Activated CD4-positive, alpha-beta T cell treated with anti-CD3 and anti-CD28 coated beads for 4 hours (primary cell): Measurements from ENCODE around the gene NR5A1.

Experiments
- DNase-seq, 2 donors: peaks; one replicate each; pipeline ENCODE4 v3.0.0-alpha.2; 2020

Gene NR5A1

DNA sequence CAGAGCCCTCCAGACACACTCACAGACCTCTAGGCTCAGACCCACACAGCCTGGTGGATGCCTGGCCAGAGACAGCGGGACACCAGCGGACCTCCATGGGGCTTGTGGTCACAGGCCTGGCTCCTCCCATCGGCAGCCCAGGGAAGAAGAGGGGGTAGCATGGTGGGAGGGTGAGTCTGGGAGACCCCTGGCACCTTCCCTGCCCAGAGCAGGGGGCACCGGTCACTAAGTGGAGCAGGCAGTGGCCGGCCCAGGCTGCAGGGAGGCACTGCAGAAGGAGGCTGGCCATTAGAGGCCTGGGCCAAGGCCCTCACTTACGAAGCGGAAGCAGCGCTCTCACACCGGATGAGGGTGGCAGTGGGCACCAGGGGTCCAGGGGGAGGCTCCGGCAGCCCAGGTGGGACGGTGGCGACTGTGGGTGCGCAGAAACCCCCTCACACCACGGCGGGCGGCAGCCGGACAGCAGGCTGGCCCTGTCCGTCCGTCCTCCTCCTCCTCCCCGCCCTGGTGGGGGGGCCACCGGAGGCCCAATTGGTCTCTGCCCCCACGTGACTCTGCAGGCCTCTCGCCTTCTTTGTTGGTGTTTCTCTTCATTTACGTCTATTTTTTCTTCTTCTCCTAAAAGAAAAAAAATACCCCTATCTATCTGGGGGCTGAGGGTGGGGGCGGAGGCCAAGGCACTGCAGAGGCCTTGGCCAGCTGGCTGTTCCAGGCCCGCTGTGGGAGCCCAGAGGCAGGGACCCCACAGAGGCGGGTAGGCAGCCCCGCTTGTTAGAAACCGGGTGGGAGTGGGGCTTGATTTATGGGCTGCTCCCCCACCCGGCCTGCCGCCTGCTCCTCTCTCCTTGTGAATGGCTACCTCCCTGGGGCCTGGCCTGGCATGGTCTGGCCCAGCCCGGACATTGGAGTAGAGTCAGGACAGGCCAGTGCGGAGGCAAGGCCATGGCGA is at the start of gene NR5A1:
Gene NR5A1, minus strand, starts transcription at position 469 of the 949 bp plus-strand sequence. CDS start 4,004 bp downstream, outside the sequence.
- no peak for DNase-seq

DNA sequence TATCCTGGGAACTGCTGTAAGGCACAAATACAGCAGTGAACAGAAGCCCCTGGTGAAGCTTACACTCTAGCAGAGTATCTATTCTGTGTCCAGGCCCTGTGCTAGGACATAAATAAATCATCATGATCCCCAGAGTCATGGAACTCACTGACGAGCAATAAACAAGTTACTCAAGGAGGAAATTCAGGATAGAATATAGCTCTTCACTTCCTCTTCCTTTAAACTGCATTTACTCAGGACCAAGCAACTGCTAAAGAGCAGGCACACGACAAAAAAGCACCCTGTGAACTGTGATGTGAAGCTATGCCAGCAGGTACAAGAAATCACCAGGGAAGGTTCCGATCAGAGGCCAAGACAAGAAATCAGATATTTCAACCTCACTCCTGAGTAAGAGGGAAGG is 47.8 kb upstream of the NR5A1 start:
- no peak for DNase-seq

DNA sequence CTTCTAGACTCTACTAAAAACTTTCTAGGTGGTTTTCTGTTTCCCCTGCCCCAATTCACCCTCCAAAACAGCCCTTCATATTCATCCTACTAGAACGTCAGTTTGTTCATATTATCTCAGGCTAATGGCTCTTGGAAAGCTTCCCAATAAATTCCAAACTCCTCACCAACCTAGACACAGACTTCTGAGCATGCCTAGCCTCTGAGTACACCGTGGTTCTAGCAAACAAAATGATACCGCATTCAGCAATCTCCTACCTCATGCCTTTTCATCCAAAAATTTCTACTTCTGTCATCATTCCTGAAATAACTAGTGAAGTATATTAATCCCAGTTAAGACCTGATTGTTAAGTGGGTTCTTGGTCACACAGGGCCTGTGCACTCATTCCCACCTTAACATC is 46.5 kb upstream of the NR5A1 start:
- no peak for DNase-seq

DNA sequence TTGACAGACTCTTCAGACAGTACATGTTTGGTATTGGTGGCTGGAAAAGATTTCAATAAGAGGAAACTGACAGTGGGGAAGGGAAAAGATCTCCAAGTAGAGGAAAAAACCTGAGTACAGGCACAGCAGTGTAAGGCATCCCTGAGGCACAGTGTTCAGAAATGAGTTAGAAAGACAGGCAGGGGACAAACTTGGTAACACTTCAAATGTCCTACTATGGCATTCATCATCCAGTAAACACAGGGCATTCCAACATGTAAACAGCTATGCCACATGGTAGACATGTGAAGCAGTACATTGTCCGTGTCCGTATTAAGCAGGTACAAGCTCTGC is 45.0 kb upstream of the NR5A1 start:
- no peak for DNase-seq

DNA sequence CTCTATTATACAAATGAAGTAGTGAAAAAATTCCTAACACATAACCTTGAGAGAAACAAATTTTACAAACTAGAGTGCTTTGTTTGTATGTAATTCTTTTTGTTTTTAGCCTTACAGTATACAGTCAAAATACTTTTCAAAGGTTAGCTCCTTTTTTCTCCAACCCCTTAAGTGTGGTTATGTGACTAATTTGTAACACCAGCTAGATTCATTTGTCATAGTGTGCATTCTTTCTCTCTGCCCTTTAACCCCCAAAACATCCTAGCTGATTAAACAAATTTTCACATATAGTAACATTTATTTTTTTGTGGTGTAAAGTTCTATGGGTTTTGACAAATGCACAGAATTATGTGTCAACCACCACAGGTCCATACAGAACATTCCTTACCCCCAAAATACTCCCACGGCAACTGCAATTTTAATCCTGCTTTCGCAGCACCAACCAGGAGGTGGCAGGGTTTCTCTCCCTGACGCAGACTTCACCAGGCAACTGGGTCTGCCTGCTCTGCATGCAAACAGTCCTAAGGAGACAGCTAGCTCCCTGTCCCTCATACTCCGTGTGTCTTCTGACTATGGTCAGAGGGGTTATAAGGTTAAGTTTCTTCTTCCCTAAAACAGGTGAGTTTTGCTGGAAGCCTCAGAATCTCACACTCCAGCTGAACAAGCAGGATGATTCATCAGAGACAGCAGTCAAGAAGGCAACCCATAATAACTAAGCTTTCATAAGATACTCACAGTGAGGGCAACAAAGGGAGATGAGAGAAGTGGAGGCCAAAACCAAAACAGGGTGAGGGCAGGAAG is 44.5 kb upstream of the NR5A1 start:
- DNase-seq: no peak

DNA sequence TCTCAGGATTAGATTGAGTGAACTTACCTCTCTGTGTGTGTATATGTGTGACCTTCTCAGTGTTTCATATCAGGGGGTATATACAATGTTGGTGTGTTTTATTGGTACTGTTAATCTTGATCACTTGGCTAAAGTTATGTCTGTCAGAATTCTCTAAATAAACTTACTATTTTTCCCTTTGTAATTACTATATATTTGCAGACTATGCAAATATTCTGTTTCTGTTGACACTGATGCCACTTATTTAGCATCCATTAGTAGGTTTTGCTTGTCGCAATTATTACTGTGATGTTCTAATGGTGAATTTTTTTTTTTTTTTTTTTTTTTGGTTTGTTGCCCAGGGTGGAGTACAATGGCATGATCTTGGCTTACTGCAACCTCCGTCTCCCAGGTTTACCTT is 42.9 kb upstream of the NR5A1 start:
- DNase-seq: no peak

DNA sequence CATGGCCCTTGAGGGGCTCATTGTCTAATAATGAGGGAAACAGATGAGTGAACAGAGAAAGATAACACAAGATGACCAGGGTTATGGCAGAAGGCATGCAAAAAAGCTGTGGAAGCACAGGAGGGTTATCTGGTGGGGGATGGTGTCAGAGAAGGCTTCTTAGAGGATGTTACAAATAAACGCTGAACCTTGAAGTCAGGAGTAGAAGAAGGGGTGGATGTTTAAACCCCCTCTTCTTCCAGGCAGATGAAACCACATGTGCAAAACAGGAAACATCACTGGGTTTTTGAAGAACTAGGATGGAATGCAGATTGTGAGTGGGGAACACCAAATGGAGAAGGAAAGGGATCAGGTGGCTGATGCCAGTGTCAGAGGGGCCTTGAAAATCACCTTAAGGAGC is 41.8 kb upstream of the NR5A1 start:
- DNase-seq: no peak

DNA sequence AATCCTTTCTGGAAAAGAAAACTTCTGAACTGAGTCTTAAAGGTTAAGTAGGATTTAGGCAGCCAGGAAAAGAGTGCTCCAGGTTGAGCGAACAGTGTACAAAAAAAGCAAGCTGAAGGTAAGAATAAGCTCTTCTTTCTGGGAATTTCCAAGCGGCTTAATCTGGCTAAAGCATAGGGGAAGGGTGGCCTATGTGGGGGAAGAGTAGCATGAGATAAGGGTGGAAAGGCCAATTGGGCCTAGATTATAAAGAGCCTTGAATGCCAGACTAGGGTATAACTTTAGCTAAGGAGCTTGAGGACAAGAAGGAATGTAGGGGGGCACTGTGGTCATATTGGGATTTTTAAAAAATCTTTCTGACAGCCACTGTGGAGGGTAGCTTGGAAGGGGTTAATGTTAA is 37.3 kb upstream of the NR5A1 start:
- no peak for DNase-seq

DNA sequence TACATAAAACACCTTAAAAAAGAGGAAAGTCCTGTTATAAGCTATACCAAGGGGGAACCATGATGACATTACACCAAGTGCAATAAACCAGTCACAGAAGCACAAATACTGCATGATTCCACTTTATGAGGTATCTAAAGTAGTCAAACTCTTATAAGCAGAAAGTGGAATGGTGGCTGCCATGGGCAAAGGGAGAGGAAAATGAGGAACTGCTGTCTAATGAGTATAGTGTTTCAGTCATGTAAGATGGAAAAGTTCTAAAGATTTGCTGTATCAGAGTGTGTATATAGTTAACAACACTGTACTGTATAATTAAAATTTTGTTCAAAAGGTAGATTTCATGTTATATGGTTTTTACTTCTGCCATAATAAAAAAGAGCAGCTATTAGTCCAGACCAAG is 34.6 kb upstream of the NR5A1 start:
- no peak for DNase-seq

DNA sequence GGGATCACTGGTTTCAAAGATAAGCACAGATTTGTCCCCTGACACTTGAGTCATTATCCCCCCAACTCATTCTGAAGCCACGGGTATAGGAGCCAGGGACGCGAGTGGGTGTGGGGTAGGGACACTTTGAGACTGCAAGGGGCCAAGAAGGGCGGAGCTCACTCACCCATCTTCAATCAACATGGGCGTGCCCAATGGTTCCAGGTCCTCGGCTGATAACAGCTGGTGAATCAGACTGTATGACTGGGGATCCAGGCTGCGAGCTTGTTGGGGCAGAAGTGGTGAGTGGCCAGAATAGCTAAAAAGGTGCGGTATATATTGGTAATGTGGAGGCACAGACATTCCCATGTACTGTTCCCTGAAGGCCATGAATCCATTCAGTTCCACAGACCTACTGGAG is 30.7 kb upstream of the NR5A1 start:
- no peak for DNase-seq

DNA sequence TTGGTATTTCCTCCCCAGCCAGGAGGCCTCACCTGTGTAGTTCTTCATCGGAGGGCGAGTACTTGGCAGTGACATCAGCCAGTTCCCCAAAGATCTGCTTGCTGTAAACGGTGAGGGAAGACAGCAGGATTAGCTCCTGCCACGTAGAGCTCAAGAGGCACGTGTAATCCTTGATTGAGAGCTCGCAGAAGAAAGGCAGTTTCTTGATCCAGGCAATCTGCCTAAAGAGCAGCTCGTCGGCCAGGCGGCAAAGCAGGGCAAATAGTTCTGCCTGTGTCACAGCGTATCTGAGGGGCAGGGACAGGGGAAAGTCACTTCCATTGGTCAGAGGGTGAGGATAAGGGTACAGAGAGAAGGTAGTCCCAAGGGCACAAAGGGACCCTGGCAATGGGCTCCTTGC is 28.6 kb upstream of the NR5A1 start:
- no peak for DNase-seq

DNA sequence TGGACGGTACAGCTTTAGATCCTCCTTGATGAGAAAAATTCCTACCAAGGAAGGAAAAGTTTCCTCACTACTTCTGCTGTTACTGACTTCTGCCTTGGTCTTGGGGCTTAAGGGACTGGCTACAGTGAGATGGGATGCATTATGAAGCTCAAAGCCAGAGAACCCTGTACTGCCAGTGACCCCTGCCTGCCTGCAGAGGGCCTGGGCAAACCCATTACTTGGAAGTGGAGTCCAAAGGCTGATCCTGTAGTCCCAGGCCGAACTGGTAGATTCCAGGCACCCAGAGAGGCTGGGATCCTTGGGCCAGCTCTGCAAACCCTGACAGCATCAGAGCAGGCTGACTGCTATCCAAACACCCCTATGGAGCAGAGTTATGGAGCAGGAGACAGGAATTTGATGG is 25.7 kb upstream of the NR5A1 start:
- DNase-seq: no peak

DNA sequence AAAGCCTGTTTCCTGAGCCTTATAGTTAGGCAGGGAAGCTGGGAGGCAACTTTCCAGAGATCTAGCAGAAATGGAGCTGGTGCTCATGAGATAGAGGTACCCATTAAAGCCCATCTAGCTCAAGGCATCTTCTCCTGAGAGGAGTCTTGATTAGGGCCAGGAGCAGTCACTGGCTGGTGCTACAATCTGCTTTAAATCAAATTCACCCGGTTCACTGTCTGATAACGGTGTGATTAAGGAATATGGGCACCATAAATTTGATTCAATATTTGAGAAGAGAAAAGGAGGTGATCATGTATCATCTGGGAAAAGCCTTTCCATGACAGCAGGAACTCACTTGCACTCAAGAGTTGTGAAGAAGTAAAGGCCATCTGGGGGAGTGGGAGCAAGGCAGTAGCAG is 23.9 kb upstream of the NR5A1 start:
- no peak for DNase-seq

DNA sequence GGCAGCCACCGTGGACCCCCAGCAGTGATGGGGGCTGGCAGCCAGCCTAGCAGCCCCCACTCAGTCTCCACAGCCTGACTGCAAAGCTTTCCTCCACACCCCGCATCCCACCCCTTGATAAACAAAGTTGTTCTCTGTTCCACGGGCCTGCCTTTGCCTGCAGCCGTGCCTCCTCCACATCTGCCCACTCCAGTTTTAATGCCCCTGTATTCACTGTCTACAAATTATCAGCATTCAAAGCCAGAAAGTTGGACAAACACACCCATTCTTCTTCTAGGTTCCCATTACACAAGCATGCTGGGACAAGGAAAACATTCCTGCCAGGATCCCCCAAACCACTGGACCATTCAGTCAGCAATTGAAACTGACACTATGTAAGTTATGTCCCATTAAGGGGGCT is 23.0 kb upstream of the NR5A1 start:
- no peak for DNase-seq

DNA sequence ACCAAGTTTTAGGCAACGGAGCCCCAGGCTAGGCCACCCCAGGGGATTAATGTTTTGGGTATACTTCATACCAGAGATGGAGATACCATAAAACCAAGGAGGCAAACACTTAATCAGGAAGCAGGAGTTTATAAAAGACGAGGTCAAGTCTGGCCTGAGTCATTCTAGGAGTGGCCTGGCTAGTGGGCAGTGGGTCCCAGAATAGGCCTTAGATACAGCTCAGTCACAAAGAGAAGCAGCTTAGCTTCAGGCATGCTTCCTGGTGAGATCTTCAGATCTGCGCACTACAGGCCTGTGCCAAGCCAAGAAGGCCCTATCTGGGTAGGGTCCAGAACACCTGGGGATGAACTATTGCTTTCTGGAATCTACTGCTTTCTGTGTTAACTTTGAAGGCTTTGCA is 20.6 kb upstream of the NR5A1 start:
- no peak for DNase-seq

DNA sequence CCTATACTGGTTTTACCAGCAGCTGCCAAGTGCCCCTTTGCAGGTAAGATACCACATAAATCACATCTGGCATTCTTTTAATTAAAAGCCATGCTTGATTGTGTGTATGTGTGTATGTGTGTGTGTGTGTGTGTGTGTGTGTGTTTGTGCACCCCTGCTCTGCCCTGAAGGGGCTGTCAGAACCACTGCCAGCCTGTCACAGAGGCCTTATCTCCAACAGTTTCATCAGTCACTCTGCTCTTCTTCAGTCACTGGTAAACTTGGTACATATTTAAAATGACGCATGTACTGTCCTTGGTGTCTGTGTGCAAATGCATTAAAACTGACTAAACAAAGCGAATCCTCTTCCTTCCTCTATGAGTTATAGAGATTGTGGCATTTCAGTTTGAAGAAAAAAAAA is 19.0 kb upstream of the NR5A1 start:
- no peak for DNase-seq

DNA sequence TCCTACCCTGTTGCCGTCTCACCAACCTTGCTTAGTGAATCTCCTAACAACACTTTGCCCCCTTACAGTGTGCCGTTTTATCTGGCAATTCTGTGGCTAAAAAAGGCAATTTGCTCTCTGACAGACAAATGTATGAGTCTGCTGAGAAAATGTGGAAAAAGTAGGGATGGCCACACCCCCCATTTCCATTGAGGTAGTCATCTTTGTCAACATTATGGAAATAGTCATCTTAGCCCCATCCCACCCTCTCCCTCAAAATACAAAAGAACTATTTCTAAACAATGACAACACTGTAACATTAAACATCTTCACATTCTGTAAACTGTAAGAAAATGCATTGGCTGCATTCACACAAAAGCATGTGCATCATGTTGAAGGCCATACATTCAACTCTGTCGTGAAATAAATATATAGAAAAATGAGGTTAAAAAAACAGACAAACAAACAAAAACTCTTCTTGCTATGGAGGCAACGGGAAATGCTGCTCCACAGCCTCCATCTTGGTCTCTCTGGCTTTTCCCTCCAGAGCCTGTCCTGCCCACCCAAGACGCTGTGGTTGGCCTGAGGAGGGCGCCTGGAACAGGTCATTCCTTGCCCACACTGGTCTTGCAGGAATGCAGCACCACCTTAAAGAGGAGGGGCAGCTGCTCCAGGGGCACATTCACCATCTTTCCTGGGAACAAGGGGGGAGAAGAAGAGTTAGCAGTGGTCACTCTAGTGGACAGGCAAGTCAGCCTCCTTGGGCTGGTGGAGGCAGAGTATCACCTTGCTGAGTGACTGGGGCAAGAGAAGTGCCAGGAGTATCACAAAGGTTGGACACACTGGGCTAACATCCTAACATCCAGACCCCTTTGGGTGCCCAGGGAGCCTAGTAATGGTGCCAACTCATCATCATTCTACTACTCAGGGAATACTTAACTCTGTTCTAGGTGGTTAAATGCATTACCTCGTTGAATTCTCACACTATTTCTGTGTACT is 15.2 kb upstream of the NR5A1 start:
- DNase-seq: no peak

DNA sequence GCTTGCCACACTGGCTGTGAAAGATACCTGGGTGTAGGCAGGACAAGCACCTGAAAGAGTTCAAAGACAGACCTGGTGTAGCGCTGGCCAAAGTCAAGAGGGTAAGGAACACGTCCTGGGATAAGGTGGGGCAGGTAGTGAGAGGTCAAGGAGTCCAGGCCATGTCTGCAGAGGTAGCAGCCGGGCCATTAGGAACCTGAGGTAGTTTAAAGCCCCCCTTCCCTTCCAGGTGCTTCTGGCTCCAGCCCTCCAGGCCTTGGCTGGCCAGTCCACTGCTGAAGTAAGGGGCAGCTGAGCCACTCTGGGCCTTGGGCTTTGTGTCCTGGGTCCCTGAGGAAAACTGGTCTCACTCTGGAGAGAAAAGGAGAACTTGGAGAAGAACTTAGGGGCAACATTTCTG is 13.9 kb upstream of the NR5A1 start:
- DNase-seq: no peak

DNA sequence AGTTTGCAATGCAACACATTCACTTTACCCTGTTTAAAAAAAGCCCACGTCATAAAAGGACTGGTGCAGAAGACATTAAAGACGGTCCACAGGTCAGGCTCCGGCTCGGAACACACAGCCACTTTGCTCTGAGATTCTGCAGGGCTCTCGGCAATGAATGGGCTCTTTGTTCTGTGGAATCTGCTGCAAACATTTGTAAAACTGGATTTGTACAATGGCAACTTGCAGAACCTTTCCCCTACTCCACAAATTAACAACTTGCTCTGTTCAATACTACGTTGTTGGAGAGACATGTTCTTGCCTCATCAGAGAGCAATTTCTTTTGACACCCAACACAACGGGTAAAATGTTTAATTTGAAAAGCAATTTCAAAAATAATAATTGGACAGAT is 13.0 kb upstream of the NR5A1 start:
- DNase-seq: no peak

DNA sequence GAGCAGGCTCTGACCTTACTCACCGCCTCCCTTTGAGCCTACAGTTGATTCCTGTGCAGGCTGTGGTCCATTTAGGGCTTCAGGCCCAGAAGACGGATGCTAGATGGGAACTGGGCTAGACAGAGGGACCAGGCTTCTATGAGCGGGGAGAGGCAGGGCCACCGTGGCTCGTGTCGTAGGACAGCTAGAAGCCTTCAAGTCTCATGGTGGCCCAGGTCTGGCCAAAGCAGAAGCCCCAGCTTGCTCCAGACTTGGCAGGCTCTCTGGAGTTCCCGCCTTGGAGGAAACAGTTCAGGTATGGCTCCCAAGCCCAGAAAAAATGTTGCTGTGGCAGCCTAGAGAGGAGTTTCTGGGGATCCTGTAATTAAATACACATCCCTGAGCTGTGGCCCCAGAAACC is 10.9 kb upstream of the NR5A1 start:
- no peak for DNase-seq

DNA sequence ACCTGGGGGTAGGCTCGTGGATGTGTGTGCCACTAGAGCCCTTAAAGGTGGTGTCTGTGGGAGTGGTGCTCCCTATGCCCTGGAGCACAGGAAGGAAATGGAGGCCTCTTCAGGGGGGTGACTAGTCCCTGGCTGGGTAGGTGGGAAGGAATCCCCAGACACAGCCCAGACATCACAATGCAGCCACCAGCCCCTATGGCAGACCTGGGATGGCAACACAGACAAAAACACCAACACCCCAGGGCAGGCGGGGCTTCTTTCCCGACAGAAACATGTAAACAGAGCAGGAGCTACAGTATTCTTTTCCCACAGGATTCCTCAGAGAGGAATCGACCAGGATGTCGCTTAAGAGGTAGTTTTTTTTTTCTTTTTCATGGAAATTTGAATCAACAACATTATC is 10.4 kb upstream of the NR5A1 start:
- no peak for DNase-seq

DNA sequence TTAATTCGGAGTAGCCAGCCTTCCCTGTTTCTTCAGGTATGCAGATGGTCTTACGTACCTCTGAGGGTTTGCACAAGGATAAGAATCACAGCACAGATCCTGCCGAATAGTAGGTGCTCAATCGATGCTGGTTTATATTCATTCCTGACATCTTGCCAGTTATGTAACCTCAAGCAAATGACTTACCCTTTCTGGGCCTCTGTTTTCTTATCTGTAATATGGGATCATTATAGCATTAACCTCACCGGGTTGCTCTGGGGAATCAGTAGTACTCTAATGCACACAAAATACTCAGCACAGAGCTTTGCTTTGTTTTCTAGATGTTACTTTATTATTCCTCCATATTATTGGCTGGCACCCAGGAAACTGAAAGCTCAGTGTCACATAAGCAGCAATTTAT is 7.7 kb upstream of the NR5A1 start:
- DNase-seq: no peak

DNA sequence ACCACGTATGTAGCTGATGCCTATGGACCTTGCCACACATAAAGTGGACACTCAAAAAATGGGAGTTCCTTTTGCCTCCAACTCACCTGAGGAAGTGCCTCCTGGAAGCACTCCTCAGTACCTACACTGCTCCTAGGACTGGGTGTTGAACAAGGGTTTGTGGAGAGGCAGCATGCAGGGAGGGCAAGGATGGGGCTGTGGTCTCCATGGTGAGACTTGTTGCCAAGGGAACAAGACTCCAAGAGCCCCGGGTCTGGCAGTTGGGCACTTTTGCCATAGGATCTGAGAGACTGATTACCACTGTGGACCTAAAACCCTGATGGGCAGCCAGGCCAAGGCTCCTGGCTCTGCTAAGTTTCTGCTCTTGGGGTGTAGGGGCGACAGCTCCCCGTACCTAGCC is 6.9 kb upstream of the NR5A1 start:
- DNase-seq: no peak
